Measurements from ENCODE around the gene NFILZ. TPM values are rescaled to one million over a fixed set of nuclear protein-coding genes. Genes with fewer than 3 reads are reported as not detected.

Gene NFILZ
- total RNA-seq, 1 donor from 2014 or later = not detected

GRCh38 chr19:8611877-8612806, 18.3 kb upstream of the NFILZ start:
- H3K4me3 ChIP-seq = no peak overlapping the region
- H3K4me1 ChIP-seq = peaks cover 26% of the 10 kb centered on the region
- H3K27me3 ChIP-seq (ENCODE audit: low read depth) = peaks cover 39% of the 10 kb centered on the region
- peak; percentile 72 for DNase-seq
- H3K9me3 ChIP-seq (replicated peaks) = no peaks in the 10 kb centered on the region
- peak overlapping the region; percentile 65 for H3K27ac ChIP-seq (replicated peaks)
- TF ChIP-seq CTCF (IDR thresholded peaks at IDR 0.05; ENCODE audit: borderline replicate concordance) = no peak
- intact Hi-C loops (cut with micrococcal nuclease) = no loop called here
- no peaks in the 10 kb centered on the region for H3K36me3 ChIP-seq

GRCh38 chr19:8612807-8613171, 17.6 kb upstream of the NFILZ start:
- peaks cover 46% of the 10 kb centered on the region for H3K27me3 ChIP-seq (ENCODE audit: low read depth)
- TF ChIP-seq CTCF (IDR thresholded peaks at IDR 0.05; ENCODE audit: borderline replicate concordance) = no peak
- peak overlapping the region; percentile 65 for H3K27ac ChIP-seq (replicated peaks)
- H3K4me1 ChIP-seq = peaks cover 22% of the 10 kb centered on the region
- no peak overlapping the region for H3K4me3 ChIP-seq
- no peaks in the 10 kb centered on the region for H3K9me3 ChIP-seq (replicated peaks)
- DNase-seq = no peak
- intact Hi-C loops (cut with micrococcal nuclease) = no loop called here
- H3K36me3 ChIP-seq = no peaks in the 10 kb centered on the region

- DNase-seq = no peak
- intact Hi-C loops (cut with micrococcal nuclease) = no loop called here
- TF ChIP-seq CTCF (IDR thresholded peaks at IDR 0.05; ENCODE audit: borderline replicate concordance) = no peak
- Histone ChIP-seq H3K9me3 (replicated peaks) (no peaks in the 10 kb centered on the region), H3K4me3 (no peak overlapping the region), H3K27me3 (ENCODE audit: low read depth) (peaks cover 54% of the 10 kb centered on the region), H3K36me3 (no peaks in the 10 kb centered on the region), H3K27ac (replicated peaks) (no peak overlapping the region), H3K4me1 (peaks cover 11% of the 10 kb centered on the region)
Observed at GRCh38 chr19:8614455-8614854, 16.0 kb upstream of the NFILZ start.

GRCh38 chr19:8615024-8615423, 15.4 kb upstream of the NFILZ start:
- H3K27me3 ChIP-seq (ENCODE audit: low read depth) = peaks cover 54% of the 10 kb centered on the region
- H3K27ac ChIP-seq (replicated peaks) = no peak overlapping the region
- TF ChIP-seq CTCF (IDR thresholded peaks at IDR 0.05; ENCODE audit: borderline replicate concordance) = no peak
- DNase-seq = no peak
- no peak overlapping the region for H3K4me3 ChIP-seq
- no peaks in the 10 kb centered on the region for H3K36me3 ChIP-seq
- intact Hi-C loops (cut with micrococcal nuclease) = no loop called here
- peaks cover 6% of the 10 kb centered on the region for H3K4me1 ChIP-seq
- no peaks in the 10 kb centered on the region for H3K9me3 ChIP-seq (replicated peaks)

- intact Hi-C loops (cut with micrococcal nuclease) = no loop called here
- H3K27ac ChIP-seq (replicated peaks) = no peak overlapping the region
- peak; percentile 51 for DNase-seq
- H3K36me3 ChIP-seq = no peaks in the 10 kb centered on the region
- peak; percentile 84 for TF ChIP-seq CTCF (IDR thresholded peaks at IDR 0.05; ENCODE audit: borderline replicate concordance)
- no peak overlapping the region for H3K4me3 ChIP-seq
- H3K9me3 ChIP-seq (replicated peaks) = no peaks in the 10 kb centered on the region
- H3K4me1 ChIP-seq = peaks cover 6% of the 10 kb centered on the region
- H3K27me3 ChIP-seq (ENCODE audit: low read depth) = peaks cover 59% of the 10 kb centered on the region
Observed at GRCh38 chr19:8615813-8616596, 14.4 kb upstream of the NFILZ start.
